Activated CD4-positive, alpha-beta T cell treated with anti-CD3 and anti-CD28 coated beads, Interleukin-10, Interleukin-2, amounts not matched to agents 100 ng/mL and 50 ng/mL, durations not matched to agents 16 hours and 8 hours (primary cell): ENCODE data around the gene ABCA1.
"Not testable (repeated sequence)": the region's sequence is repeated elsewhere in the genome, so short reads cannot be mapped to it uniquely, and the experiment has no call there.

Source experiments
- DNase-seq: peaks from one replicate; pipeline ENCODE4 v3.0.0-alpha.2; 2020

The ABCA1 gene, protein sequence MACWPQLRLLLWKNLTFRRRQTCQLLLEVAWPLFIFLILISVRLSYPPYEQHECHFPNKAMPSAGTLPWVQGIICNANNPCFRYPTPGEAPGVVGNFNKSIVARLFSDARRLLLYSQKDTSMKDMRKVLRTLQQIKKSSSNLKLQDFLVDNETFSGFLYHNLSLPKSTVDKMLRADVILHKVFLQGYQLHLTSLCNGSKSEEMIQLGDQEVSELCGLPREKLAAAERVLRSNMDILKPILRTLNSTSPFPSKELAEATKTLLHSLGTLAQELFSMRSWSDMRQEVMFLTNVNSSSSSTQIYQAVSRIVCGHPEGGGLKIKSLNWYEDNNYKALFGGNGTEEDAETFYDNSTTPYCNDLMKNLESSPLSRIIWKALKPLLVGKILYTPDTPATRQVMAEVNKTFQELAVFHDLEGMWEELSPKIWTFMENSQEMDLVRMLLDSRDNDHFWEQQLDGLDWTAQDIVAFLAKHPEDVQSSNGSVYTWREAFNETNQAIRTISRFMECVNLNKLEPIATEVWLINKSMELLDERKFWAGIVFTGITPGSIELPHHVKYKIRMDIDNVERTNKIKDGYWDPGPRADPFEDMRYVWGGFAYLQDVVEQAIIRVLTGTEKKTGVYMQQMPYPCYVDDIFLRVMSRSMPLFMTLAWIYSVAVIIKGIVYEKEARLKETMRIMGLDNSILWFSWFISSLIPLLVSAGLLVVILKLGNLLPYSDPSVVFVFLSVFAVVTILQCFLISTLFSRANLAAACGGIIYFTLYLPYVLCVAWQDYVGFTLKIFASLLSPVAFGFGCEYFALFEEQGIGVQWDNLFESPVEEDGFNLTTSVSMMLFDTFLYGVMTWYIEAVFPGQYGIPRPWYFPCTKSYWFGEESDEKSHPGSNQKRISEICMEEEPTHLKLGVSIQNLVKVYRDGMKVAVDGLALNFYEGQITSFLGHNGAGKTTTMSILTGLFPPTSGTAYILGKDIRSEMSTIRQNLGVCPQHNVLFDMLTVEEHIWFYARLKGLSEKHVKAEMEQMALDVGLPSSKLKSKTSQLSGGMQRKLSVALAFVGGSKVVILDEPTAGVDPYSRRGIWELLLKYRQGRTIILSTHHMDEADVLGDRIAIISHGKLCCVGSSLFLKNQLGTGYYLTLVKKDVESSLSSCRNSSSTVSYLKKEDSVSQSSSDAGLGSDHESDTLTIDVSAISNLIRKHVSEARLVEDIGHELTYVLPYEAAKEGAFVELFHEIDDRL (N-terminal part only)

DNA sequence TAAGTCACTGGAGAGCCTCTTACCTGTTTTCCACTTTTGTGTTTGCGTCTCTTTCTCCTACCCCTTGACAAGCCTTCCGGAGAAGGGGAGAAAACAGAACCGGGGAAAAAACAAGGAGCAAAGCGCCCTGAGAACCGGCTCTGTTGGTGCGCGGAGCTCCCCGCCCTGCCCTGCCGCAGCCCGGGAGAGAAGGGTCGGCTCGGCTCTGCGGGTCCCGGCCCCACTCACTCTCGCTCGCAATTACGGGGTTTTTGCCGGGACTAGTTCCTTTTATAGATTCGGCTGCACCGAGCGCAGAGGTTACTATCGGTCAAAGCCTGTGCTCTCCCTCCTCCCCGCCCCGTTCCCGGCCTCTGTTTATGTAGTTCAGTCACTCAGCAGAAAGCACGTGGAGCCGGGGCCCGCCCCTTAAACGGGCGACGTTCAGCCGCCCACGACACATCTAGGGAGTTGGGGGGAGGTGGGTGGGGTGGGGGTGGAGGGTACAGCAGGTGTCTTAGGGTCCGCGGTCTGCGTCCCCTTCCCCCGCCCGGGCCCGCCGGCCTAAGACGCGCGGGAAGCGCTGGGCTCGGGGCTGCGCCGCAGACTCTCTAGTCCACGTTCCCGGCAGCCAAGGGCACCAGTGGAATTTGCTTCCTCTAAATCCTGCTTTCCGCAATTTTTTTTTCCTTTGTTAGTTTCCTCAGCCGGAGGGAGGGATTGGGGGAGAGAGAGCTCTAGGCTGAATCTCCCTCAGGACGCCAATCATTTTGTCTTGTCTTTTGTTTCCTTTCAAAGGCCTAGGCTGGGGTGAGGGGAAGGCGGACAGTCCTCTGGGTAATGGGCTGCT is at the start of gene ABCA1:
Gene ABCA1 (minus strand): TSS at position 244 of the 829 bp plus-strand sequence. CDS start 24,476 bp downstream, outside the sequence.
- DNase-seq: peak; percentile 65

DNA sequence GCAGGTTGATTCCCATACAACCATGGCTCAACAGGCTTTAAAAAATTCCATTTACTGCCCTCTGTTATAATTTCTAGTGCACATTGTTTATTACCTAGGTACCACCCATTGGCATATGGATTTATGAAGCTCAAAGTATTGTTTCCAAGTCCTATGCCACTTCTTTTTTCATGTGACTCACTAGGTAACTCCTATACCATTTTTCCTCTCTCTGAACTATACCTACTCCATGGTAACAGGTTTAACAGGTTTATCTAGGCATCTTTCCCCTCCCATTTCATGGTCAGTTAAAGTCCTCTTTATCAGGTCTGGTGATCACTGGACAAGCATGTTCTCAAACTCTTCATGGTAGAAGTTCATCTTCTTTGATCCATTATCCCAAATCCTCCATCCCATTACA is 49.6 kb upstream of the ABCA1 start:
- DNase-seq: no peak

DNA sequence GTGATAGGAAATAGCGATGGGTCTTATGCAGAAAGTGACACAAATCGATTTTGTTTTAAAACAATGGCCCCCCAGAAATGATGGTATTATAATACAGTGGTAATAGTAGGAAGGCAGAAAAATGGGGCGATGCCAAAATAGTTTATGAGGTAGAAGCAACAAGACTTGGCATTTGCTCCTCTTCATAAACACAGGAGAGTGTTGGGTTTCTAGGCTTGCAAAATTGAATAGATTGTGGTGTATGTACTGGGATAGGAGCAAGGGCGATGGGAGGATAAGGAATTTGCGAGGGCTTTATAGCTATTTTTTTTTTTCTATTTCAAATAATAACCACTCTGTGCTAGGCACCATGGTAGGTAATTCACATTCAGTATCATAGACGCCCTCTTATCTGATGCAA is 49.2 kb upstream of the ABCA1 start:
- DNase-seq: no peak

DNA sequence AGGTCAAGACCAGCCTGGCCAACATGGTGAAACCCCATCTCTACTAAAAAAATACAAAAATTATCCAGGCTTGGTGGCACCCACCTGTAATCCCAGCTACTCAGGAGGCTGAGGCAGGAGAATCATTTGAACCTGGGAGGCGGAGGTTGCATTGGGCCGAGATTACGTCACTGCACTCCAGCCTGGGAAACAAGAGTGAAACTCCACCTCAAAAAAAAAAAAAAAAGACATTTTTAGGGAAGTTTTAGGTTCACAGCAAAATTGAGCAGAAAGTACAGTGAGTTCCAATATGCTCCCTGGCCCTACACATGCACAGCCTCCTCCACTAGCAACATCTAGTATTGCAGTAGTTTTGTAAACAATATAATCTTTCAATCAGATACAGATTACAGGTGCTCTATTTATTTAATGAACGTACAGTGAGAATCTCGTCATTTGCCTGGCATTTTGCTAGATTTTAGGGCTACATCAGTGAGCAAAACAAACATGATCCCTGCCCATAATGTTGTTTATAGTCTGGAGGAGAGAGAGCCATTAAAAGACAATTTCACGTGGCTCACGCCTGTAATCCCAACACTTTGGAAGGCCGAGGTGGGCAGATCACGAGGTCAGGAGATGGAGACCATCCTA is 48.1 kb upstream of the ABCA1 start:
- DNase-seq: not testable (repeated sequence)

DNA sequence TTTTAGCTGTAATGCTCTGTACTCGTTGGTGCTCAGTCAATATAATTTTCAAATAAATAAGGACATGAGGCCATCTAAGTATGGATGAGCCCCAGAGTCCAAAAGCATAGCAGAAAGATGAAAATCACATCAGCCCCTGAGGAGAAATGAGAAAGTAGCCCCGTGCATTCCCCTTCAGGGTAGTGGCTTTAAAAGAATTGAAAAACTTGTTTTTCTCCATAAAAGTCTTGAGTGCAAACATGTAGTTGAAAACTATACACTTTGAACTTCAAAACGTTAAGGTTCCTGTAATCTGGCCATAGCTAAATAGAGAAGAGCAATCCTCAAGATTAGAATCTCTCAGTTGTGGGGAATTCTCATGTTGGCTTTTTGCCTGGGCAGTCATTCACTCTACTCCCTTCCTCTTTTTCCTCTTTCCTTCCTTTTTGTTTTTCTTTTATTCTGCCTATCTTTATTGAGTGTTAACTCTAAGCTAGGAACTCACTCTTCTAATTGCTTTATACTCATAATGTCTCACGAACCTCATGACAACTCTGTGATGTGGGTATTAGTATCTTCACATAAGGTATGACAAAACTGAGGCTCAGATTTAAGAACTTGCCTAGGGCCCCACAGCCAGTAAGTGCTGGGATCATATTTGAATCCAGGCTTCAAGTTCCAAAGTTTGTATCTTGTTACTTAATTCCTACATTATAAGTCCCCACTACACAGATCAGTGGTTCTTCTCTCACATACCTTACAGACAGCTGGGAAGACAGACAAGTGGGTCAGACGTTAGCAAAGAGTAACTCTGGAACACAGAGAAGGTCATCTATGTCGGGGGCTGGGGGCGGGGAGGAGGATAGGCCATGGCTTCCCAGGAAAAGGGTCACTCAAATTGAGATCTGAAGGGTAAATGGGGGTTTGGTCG is 46.4 kb upstream of the ABCA1 start:
- DNase-seq: no peak

DNA sequence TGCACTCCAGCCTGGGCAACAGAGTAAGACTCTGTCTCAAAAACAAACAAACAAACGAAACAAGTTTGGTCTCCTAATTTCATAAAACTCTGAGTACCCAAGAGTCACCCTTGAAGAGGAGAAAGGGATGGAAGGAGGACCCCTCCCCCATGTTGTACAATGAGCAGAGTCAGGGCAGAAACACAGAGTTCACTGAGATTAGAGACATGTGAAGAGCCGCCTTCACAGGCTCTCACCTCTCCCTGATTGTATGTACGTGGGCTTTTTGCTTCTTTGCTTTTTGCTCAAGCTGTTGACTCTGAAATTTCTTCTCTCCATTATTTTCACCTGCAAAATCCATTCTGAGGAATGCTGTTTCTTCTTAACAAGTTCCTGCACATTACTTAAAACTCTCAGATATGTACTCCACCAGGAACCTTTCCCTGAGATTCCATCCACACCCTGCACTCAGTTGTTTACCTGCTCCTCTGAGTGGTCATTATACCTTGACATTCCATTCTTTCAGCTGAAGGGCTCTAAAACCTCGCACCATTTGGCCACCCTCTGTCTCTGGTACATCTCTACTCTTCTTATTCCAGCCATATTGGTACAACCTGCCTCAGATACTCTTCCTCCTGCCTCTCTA is 44.4 kb upstream of the ABCA1 start:
- DNase-seq: no peak

DNA sequence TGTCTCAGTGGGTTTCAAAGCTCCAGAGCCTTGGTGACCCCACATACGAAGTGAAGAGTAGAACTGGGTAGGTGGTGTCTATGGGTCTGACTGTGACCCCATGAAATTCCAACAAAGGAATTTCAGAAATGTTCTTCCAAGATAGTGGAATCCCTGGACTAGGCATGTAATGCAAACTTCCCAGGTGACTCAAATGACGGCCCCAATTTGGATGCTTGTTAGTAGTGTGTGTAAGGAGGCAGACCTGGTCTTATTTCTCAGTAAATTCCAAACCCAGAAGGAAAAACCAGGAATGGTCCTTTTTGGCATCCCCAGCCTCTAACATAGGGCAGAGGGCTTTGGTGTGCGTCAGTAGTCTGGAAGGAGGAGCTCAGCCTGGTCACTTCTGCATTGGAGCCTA is 43.6 kb upstream of the ABCA1 start:
- DNase-seq: no peak

DNA sequence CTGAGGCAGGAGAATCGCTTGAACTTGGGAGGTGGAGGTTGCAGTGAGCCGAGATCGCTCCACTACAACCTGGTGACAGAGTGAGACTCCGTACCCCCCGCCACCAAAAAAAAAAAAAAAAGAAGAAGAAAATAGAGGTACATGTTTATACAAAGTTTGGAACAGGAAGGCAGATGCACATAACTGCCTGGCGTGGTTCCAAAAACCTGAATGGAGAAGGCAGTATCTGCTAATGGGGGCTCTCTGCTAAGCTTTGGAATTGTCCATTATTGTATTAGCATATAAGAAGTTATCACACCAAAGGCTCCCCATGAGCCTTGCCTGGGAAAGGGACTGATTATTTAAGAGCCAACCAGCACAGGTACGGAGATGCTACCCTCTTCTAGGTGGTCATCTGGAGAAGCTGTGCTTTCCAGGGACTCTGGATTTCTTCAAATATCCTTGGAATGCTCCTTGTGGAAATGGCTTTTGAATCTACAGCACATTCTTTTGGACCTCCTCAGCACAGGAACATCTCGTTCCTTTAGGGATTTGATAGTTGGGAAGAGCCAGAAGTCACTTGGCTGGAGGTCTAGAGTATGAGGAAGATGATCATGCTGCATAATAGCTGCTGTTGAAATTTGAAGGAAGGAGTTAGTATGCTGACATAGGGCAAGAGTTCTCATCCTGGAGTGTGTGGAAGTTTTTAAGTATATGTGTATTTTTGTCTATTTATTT is 42.5 kb upstream of the ABCA1 start:
- DNase-seq: no peak

DNA sequence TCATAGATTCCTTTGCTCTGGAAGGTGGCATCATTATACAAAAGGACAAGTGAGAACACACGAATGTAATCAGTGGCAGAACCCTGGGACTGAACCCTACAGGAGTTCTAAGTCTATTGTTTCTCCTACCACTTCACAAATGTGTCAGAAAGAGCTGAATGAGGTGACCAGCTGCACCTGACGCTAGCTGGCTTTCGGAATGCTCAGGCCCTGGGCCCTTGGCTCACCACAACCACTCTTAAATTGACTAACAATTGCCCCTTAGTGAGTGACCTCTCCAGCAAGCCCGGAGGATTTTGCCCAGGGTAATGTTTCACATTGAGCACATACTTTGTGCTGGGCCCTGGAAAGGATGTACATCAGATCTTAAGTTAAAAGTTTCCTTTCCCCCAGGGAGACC is 41.2 kb upstream of the ABCA1 start:
- DNase-seq: no peak

DNA sequence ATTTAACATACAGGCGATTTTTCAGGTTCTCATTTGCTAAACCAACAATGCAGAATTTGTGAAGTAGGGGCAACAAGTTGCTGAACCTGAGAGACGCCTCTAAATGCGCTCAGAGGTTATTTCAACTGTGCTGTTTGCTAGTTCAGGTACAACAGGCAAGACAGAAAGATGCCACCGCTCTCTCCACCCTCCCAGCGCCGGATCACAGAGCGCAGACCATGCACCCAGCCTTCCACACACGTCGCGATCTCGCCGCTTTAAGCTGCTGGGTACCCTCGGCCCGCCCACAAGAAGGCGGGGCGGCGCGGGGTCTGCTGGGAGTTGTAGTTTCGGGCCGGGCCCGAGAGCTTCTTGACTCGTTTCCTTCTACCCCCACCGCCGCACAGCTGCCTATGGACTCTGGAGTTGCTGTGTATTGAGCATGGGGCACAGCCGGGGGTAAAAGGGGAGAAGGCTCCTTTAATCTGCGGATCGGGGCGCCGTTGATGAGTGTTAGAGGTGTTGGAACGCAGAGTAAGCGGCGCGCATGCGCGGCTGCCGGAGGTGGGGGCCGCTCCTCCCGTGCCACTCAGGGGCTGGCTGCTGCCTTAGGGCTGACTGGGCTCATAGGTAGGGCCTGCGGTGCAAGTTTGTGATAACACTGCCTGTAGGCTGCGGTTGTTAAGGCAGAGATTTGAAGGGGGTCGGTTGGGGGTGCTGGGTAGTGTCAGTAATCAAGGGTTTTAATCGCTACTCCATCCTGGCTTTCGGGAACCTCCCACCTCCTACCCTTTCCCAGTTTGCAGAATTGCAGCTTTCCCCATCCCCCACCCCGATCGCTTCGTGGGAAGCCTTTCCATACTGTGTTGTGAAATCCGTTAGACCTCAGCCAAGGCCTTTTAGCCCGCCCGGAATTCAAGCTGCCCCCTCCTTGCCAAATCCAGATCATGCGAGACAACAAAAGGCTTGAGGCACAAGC is 40.3 kb upstream of the ABCA1 start:
- peak; percentile 84 for DNase-seq

DNA sequence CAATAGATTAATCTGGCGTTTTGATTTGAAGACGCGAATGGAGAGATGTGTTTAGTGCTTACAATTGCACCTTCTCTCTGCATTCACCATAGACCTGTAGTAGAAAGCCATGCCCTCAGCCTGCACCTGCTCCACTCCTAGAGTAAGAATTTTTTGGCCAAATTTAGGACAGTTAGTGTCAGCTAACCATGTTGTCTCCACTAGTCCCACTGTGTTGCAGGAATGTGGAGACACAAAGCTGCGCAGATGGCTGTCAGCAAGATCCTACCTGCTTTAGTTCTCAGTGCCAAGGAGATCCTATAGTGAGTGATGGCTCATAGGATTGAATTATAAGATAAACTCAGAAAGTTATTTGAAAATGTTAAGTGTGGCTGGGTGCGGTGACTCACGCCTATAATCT is 35.1 kb upstream of the ABCA1 start:
- no peak for DNase-seq

DNA sequence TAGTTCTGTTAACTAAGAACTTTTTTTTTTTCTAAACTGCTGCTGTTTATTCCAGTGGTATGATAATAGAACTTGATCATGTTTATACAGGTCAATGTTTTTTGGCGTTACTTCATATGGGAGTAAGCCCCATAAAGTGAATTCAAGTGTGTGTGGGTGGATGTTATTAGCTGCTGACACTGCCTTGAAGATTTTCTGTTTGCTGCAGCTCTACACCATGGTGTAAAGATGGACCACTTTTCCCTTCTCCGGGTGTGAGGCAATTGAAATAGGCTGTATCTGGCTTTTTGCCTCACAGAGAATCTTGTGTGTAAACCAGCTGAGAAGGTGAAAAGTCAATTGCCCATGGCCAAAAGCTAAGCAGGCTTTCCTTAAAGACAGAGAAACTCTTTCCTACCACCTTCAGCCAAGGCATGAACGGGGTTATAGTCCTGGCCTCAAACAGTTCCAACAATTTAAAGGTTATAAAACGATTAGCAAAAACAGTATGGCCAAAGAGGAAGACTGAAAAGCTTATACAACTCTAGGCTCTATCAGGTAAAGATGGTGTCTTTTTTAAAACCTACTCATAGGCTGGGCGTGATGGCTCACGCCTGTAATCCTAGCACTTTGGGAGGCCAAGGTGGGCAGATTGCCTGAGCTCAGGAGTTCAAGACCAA is 33.9 kb upstream of the ABCA1 start:
- DNase-seq: no peak

DNA sequence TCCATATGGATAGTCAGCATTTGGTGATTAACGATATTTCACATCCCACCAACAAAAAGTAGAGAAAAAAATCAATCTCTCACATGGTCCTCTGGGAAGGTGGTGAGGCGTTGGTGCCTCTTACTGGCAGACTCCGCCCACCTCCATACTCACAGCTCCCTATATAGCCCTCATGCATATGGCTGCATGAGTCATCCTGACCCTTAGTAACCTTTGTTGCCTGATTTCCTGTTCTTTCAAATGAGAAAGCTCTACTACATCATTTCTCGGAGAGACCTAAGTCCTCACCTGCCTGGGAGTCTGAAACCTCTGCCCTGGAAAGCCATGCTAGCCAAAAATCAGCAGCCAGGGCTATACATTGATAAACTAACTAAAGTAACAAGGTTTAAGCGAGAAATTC is 33.3 kb upstream of the ABCA1 start:
- DNase-seq: peak; percentile 85

DNA sequence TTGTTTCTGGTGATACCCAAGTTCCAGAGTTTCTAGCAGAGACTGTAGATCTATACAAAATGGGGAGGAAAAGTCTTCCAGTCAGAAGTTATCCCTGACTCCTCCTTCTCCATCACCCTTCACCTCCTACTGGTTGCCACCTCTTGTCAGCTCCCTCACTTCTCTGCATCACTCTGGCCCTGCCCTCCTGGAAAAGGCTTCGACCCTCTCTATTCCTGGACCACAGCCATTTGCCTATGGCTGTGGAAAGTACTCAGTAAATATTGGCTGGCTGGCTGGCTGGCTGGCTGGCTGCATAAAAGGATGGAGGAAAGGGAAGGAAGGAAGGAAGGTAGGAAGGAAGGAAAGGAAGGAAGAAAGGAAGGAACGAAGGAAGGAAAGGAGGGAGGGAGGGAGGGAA is 32.7 kb upstream of the ABCA1 start:
- DNase-seq: no peak

DNA sequence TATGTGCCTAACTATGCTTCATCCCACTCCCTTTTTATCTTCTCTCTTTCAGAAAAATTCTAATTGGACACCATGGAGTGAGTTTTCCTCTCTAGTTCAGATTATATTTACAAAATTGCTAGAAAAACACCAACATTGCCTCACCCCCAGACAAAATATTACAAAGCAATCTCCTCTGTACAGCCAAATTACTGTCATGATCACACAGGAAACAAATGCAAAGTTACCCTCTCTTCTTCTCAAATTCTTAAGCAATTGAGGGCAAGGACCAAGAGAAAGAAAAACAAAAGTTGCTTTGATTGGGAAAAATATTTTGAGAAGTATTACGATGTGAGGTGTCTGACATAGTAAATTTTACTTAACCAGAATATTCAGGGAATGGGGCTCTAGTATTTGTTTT is 30.8 kb upstream of the ABCA1 start:
- no peak for DNase-seq

DNA sequence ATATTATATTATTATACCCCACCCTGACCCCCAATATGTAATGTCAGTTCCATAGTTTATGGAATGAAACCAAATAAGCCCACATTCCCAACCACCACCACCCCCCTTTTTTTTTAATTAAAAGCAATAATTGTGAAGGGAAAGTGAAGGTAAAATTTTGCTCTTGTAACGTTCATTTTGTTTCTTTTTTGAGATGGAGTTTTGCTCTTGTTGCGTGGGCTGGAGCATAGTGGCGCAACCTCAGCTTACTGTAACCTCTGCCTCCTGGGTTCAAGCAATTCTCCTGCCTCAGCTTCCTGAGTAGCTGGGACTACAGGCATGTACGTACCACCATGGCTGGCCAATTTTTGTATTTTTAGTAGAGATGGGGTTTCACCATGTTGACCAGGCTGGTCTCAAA is 30.1 kb upstream of the ABCA1 start:
- DNase-seq: not testable (repeated sequence)

DNA sequence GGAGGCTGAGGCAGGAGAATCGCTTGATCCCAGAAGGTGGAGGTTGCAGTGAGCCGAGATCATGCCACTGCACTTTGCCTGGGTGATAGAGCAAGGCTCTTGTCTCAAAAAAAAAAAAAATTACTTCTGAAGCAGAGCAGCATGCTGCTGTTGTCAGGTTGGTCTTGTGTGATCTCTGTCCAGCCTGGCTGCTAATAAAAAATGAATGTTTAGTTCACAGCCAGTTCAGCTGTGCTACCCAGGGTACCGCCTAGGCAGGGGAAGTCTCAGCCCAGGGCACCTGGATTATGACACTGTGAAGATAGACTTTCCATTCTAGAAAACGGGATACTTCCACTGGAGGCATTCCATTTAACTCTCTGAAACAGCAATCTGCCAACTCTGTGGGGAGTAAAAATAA is 23.5 kb upstream of the ABCA1 start:
- DNase-seq: no peak

DNA sequence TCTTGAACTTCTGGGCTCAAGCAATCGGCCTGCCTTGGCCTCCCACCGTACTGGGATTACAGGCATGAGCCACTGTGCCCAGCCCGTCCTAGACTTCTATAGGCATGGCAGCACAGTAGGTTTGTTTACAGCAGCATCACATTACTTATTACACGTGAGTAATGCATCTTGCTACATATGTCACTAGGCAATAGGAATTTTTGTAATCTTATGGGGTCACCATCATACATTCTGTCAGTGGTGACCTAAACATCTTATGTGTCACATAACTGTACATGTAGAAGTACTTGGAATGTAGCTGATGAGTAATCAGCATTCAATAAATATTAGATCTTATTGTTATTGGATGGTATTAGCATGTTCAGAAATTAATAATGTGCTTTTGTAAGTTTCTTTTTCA is 22.9 kb upstream of the ABCA1 start:
- DNase-seq: no peak
